Mammary epithelial cell (primary cell): ENCODE results near the gene PDGFC.

Experiments used
- EZH2 ChIP-seq: IDR thresholded peaks from 2 replicates; pipeline ENCODE4 v1.6.1; 2012; ENCODE audit warnings: low read length, inconsistent platforms, borderline replicate concordance
- TF ChIP-seq, protein P1 (sequence below), 2 donors: IDR thresholded peaks in 1 of 2; conservative IDR thresholded peaks in 1 of 2; 2 replicates each; pipeline ENCODE4 v1.5.1; 2011 to 2012; ENCODE audit warnings: inconsistent platforms in 2 of 2, low read length in 2 of 2, mild to moderate bottlenecking in 2 of 2, control low read depth in 1 of 2, low read depth in 1 of 2; ENCODE audit not compliant: insufficient read depth in 1 of 2; ENCODE audit errors: extremely low read depth in 1 of 2

DNA sequence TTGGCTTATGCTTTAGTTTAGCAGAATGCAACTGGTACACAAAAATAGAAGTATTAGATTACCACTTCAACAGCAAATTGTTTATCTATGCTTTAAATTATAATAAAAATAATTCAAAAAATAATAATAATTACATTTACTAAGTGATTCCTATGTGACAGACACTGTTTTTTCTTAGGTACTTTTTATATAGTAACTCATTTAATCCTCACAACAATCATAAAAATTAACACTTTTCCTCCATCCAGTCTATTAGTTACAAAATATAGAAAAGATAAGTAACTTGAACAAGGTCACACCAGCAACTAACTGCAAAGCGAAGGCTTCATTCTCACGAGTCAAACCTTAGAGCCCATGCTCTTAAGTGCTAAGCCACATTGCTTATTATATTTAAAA is 155.2 kb downstream of the PDGFC start:
- TF ChIP-seq, protein P1, sequence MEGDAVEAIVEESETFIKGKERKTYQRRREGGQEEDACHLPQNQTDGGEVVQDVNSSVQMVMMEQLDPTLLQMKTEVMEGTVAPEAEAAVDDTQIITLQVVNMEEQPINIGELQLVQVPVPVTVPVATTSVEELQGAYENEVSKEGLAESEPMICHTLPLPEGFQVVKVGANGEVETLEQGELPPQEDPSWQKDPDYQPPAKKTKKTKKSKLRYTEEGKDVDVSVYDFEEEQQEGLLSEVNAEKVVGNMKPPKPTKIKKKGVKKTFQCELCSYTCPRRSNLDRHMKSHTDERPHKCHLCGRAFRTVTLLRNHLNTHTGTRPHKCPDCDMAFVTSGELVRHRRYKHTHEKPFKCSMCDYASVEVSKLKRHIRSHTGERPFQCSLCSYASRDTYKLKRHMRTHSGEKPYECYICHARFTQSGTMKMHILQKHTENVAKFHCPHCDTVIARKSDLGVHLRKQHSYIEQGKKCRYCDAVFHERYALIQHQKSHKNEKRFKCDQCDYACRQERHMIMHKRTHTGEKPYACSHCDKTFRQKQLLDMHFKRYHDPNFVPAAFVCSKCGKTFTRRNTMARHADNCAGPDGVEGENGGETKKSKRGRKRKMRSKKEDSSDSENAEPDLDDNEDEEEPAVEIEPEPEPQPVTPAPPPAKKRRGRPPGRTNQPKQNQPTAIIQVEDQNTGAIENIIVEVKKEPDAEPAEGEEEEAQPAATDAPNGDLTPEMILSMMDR (conservative IDR thresholded peaks at IDR 0.05 in 1 of 2, IDR thresholded peaks at IDR 0.05 in 1 of 2; ENCODE audit: extremely low read depth in 1 of 2, insufficient read depth in 1 of 2, low read depth in 1 of 2, low read length in 2 of 2) = no peak
- TF ChIP-seq EZH2 = no peak
